ENCODE data around the gene MUC3A.
"Not testable (repeated sequence)": the region's sequence is repeated elsewhere in the genome, so short reads cannot be mapped to it uniquely, and the experiment has no call there.

- not testable (repeated sequence) for TF ChIP-seq CTCF (IDR thresholded peaks at IDR 0.05; ENCODE audit: low read depth, low read length); EZH2phosphoT487 (IDR thresholded peaks at IDR 0.05; ENCODE audit: low read depth)
Measured at GRCh38 chr7:101007361-101007760, 58.0 kb downstream of the MUC3A start.
